Thymus (tissue), 11 donors: Measurements from ENCODE around the gene PPFIBP2. TPM values are rescaled to one million over a fixed set of nuclear protein-coding genes. Genes with fewer than 3 reads are reported as not detected.

Source experiments
- DNase-seq, 9 donors: peaks; one replicate each; pipeline ENCODE4 v3.0.0-alpha.2; 2013; ENCODE audit warnings: low spot score in 9 of 9, low read depth in 6 of 9, missing footprints in 1 of 9
- H3K27ac ChIP-seq, 2 donors: one replicate each; pipeline ENCODE4 v1.5.1; 2013; ENCODE audit warnings: control low read depth in 1 of 2, low read depth in 1 of 2, low read length in 1 of 2, mild to moderate bottlenecking in 1 of 2, moderate library complexity in 1 of 2
- H3K27me3 ChIP-seq, 2 donors: one replicate each; pipeline ENCODE4 v1.5.1; 2013; ENCODE audit warnings: low read length in 1 of 2; ENCODE audit not compliant: control insufficient read depth in 2 of 2, insufficient read depth in 1 of 2
- H3K36me3 ChIP-seq, 2 donors: one replicate each; pipeline ENCODE4 v1.5.1; 2013; ENCODE audit warnings: low read length in 1 of 2, mild to moderate bottlenecking in 1 of 2, moderate library complexity in 1 of 2; ENCODE audit not compliant: control insufficient read depth in 2 of 2, insufficient read depth in 2 of 2
- H3K4me1 ChIP-seq, 2 donors: one replicate each; pipeline ENCODE4 v1.5.1; 2013; ENCODE audit warnings: low read length in 2 of 2; ENCODE audit not compliant: control insufficient read depth in 2 of 2, insufficient read depth in 2 of 2
- H3K4me3 ChIP-seq, 2 donors: one replicate each; pipeline ENCODE4 v1.5.1; 2013; ENCODE audit warnings: low read length in 2 of 2, control low read depth in 1 of 2, mild to moderate bottlenecking in 1 of 2
- H3K9me3 ChIP-seq, 2 donors: one replicate each; pipeline ENCODE4 v1.5.1; 2013; ENCODE audit warnings: low read length in 1 of 2, mild to moderate bottlenecking in 1 of 2; ENCODE audit not compliant: control insufficient read depth in 2 of 2, insufficient read depth in 1 of 2
- WGBS: extraction: QIAGEN DNeasy Blood & Tissue Kit; methylation state at CpG from one replicate; pipeline ENCODE4 v1.1.7; 2013; 5-methylcytosine and 5-hydroxymethylcytosine counted together
- polyA plus RNA-seq: library from polyadenylated mRNA; stranded (reverse); fragments of 200-250 nt; gene quantifications from one replicate; pipeline ENCODE4 v1.2.3, GENCODE V29; 2013
- total RNA-seq: library from RNA; stranded (reverse); fragments of 120-200 nt; gene quantifications from one replicate; pipeline ENCODE4 v1.2.4, GENCODE V29; 2013
- donor health status: healthy.

Gene PPFIBP2
- total and polyA plus RNA-seq, 2 donors: 5.6 to 6.0 TPM

- Histone ChIP-seq H3K27ac (no peak overlapping the region), H3K4me3 (no peak overlapping the region), H3K36me3 (no peaks in the 10 kb centered on the region), H3K27me3 (no peaks in the 10 kb centered on the region), H3K9me3 (no peaks in the 10 kb centered on the region), H3K4me1 (no peaks in the 10 kb centered on the region)
- 97% methylated on average over 4 of the region's 4 CpGs for WGBS
- no peak for DNase-seq
Observed at GRCh38 chr11:7635708-7636107, 121.9 kb downstream of the PPFIBP2 start.

GRCh38 chr11:7636350-7636749, 122.6 kb downstream of the PPFIBP2 start:
- Histone ChIP-seq H3K4me1 (no peaks in the 10 kb centered on the region), H3K27ac (no peak overlapping the region), H3K9me3 (no peaks in the 10 kb centered on the region), H3K4me3 (no peak overlapping the region), H3K36me3 (no peaks in the 10 kb centered on the region), H3K27me3 (no peaks in the 10 kb centered on the region)
- WGBS: 91% methylated on average over 6 of the region's 6 CpGs
- DNase-seq: no peak

- no peak for DNase-seq
- Histone ChIP-seq H3K4me1 (no peaks in the 10 kb centered on the region), H3K9me3 (no peaks in the 10 kb centered on the region), H3K36me3 (no peaks in the 10 kb centered on the region), H3K27ac (no peak overlapping the region), H3K4me3 (no peak overlapping the region), H3K27me3 (no peaks in the 10 kb centered on the region)
- WGBS: 90% methylated on average over 7 of the region's 7 CpGs
Observed at GRCh38 chr11:7637447-7638157, 123.8 kb downstream of the PPFIBP2 start.

- no peak for DNase-seq
- no peaks in the 10 kb centered on the region for H3K4me1 ChIP-seq
- H3K27me3 ChIP-seq: no peaks in the 10 kb centered on the region
- H3K9me3 ChIP-seq: no peaks in the 10 kb centered on the region
- H3K27ac ChIP-seq: no peak overlapping the region
- H3K36me3 ChIP-seq: no peaks in the 10 kb centered on the region
- no peak overlapping the region for H3K4me3 ChIP-seq
- 91% methylated on average over 5 of the region's 5 CpGs for WGBS
Observed at GRCh38 chr11:7638710-7639642, 125.2 kb downstream of the PPFIBP2 start.

- Histone ChIP-seq H3K27me3 (no peaks in the 10 kb centered on the region), H3K27ac (no peak overlapping the region), H3K9me3 (no peaks in the 10 kb centered on the region), H3K4me3 (no peak overlapping the region), H3K36me3 (no peaks in the 10 kb centered on the region), H3K4me1 (no peaks in the 10 kb centered on the region)
- 93% methylated on average over 5 of the region's 5 CpGs for WGBS
- DNase-seq: no peak
Observed at GRCh38 chr11:7639643-7640025, 125.8 kb downstream of the PPFIBP2 start.

GRCh38 chr11:7640816-7641215, 127.0 kb downstream of the PPFIBP2 start:
- Histone ChIP-seq H3K36me3 (no peaks in the 10 kb centered on the region), H3K4me3 (no peak overlapping the region), H3K27ac (no peak overlapping the region), H3K27me3 (no peaks in the 10 kb centered on the region), H3K9me3 (no peaks in the 10 kb centered on the region), H3K4me1 (no peaks in the 10 kb centered on the region)
- 95% methylated on average over 6 of the region's 6 CpGs for WGBS
- no peak for DNase-seq

GRCh38 chr11:7642747-7643146, 128.9 kb downstream of the PPFIBP2 start:
- H3K4me1 ChIP-seq: no peaks in the 10 kb centered on the region
- H3K4me3 ChIP-seq: no peak overlapping the region
- DNase-seq: no peak
- H3K27ac ChIP-seq: no peak overlapping the region
- WGBS: 92% methylated on average over 4 of the region's 4 CpGs
- no peaks in the 10 kb centered on the region for H3K27me3 ChIP-seq
- no peaks in the 10 kb centered on the region for H3K9me3 ChIP-seq
- no peaks in the 10 kb centered on the region for H3K36me3 ChIP-seq

- H3K27ac ChIP-seq: no peak overlapping the region
- H3K4me1 ChIP-seq: no peaks in the 10 kb centered on the region
- no peaks in the 10 kb centered on the region for H3K36me3 ChIP-seq
- 94% methylated on average over 4 of the region's 4 CpGs for WGBS
- H3K9me3 ChIP-seq: no peaks in the 10 kb centered on the region
- no peak overlapping the region for H3K4me3 ChIP-seq
- H3K27me3 ChIP-seq: no peaks in the 10 kb centered on the region
- no peak for DNase-seq
Observed at GRCh38 chr11:7643314-7643713, 129.5 kb downstream of the PPFIBP2 start.

- no peak overlapping the region for H3K27ac ChIP-seq
- WGBS: 96% methylated on average over 3 of the region's 3 CpGs
- H3K36me3 ChIP-seq: no peaks in the 10 kb centered on the region
- DNase-seq: no peak
- H3K4me3 ChIP-seq: no peak overlapping the region
- no peaks in the 10 kb centered on the region for H3K9me3 ChIP-seq
- no peaks in the 10 kb centered on the region for H3K27me3 ChIP-seq
- no peaks in the 10 kb centered on the region for H3K4me1 ChIP-seq
Observed at GRCh38 chr11:7645206-7645605, 131.4 kb downstream of the PPFIBP2 start.
